Endothelial cell of umbilical vein (primary cell): ENCODE results near the gene C1QTNF8. TPM values are rescaled to one million over a fixed set of nuclear protein-coding genes. Genes with fewer than 3 reads are reported as not detected.

Experiments
- BruUV-seq: library from RNA; stranded (reverse); fragments of 400-500 nt; replicated peaks from 2 replicates; lab custom pipeline; 2021; lab: Mats Ljungman, UMichigan
- CTCF ChIA-PET: fragments of 300-600, 350-600 bp; sonication (Branson Sonifier 250); formaldehyde crosslinking; loops from one replicate; lab custom pipeline; 2021; ENCODE audit warnings: antibody characterized with exemption, inconsistent platforms; lab: Charles Lee
- POLR2A ChIA-PET: fragments of 300-600, 350-600 bp; sonication (Branson Sonifier 250); formaldehyde crosslinking; loops from one replicate; lab custom pipeline; 2021; ENCODE audit warnings: antibody characterized with exemption, inconsistent platforms; lab: Charles Lee
- DNase-seq: peaks from one replicate; pipeline ENCODE4 v3.0.0-alpha.2; 2011; ENCODE audit warnings: low read depth, low spot score
- FAIRE-seq: peaks from 2 replicates; lab custom pipeline; 2011; peaks lifted over from hg19 to GRCh38; lab: Jason Lieb, UNC
- H2AFZ ChIP-seq: 2 replicates; pipeline ENCODE4 v1.6.0; 2012; ENCODE audit warnings: low read depth, low read length, control low read depth, inconsistent platforms
- H3K27ac ChIP-seq: 2 replicates; pipeline ENCODE4 v1.5.1; 2011; ENCODE audit warnings: low read depth, mild to moderate bottlenecking, control low read depth, low read length, moderate library complexity; ENCODE audit not compliant: insufficient read depth
- H3K27me3 ChIP-seq, 2 experiments: 2 replicates each; pipeline versions ENCODE4 v1.6.0 to v1.6.1; 2011; ENCODE audit warnings: low read length in 2 of 2, mixed read lengths in 1 of 2; ENCODE audit not compliant: control insufficient read depth in 2 of 2, insufficient read depth in 2 of 2
- H3K36me3 ChIP-seq, 2 experiments: 2 replicates in 1 of 2; 3 replicates in 1 of 2; pipeline ENCODE4 v1.5.1; 2011; ENCODE audit warnings: low read length in 2 of 2, mild to moderate bottlenecking in 1 of 2, moderate library complexity in 1 of 2; ENCODE audit not compliant: control insufficient read depth in 2 of 2, insufficient read depth in 2 of 2; ENCODE audit errors: extremely low read depth in 1 of 2
- H3K4me1 ChIP-seq: 3 replicates; pipeline ENCODE4 v1.5.1; 2011; ENCODE audit warnings: mild to moderate bottlenecking, low read length; ENCODE audit not compliant: control insufficient read depth, insufficient read depth; ENCODE audit errors: extremely low read depth
- H3K4me2 ChIP-seq: 2 replicates; pipeline ENCODE4 v1.6.1; 2011; ENCODE audit warnings: low read length, control low read depth, mixed read lengths; ENCODE audit not compliant: insufficient read depth
- H3K4me3 ChIP-seq, 3 experiments: fragments of 200-600 bp in 1 of 3; sonication (generic), shearing (Covaris generic) in 1 of 3; replicated peaks in 1 of 3; 2 replicates each; pipeline ENCODE4 v1.5.1; 2011 to 2016; ENCODE audit warnings: control low read depth in 3 of 3, low read length in 3 of 3, mild to moderate bottlenecking in 2 of 3, inconsistent platforms in 1 of 3, low read depth in 1 of 3, moderate library complexity in 1 of 3; ENCODE audit not compliant: insufficient read depth in 1 of 3
- H3K79me2 ChIP-seq: 2 replicates; pipeline ENCODE4 v1.6.0; 2012; ENCODE audit warnings: low read length, inconsistent platforms; ENCODE audit not compliant: control insufficient read depth, insufficient read depth
- H3K9ac ChIP-seq: replicated peaks from 2 replicates; pipeline ENCODE3; 2011; ENCODE audit warnings: low read length, control low read depth; ENCODE audit not compliant: insufficient read depth; ENCODE audit errors: extremely low read depth
- H3K9me1 ChIP-seq: replicated peaks from 3 replicates; pipeline ENCODE4 v1.6.0; 2011; ENCODE audit warnings: mild to moderate bottlenecking, low read length; ENCODE audit not compliant: control insufficient read depth, insufficient read depth; ENCODE audit errors: extremely low read depth
- H3K9me3 ChIP-seq: replicated peaks from 2 replicates; pipeline ENCODE4 v1.5.1; 2012; ENCODE audit warnings: low read length, inconsistent platforms; ENCODE audit not compliant: control insufficient read depth, insufficient read depth
- H4K20me1 ChIP-seq: replicated peaks from 2 replicates; pipeline ENCODE3; 2011; ENCODE audit warnings: mild to moderate bottlenecking, low read length; ENCODE audit not compliant: control insufficient read depth, insufficient read depth; ENCODE audit errors: extremely low read depth
- EZH2 ChIP-seq: IDR thresholded peaks from 2 replicates; pipeline ENCODE4 v1.6.1; 2012; ENCODE audit warnings: borderline replicate concordance, low read depth, mild to moderate bottlenecking, moderate library complexity, low read length, inconsistent platforms; ENCODE audit not compliant: severe bottlenecking
- FOS ChIP-seq: IDR thresholded peaks from 2 replicates; pipeline ENCODE4 v1.6.1; 2011; ENCODE audit warnings: mild to moderate bottlenecking, low read length, moderate library complexity, borderline replicate concordance; ENCODE audit not compliant: insufficient read depth
- GATA2 ChIP-seq: IDR thresholded peaks from 2 replicates; pipeline ENCODE4 v1.7.0; 2011; ENCODE audit warnings: low read depth, mild to moderate bottlenecking, moderate library complexity, mixed read lengths, low read length; ENCODE audit not compliant: insufficient read length, insufficient read depth
- JUN ChIP-seq: IDR thresholded peaks from 2 replicates; pipeline ENCODE4 v1.6.1; 2011; ENCODE audit warnings: borderline replicate concordance, low read depth; ENCODE audit not compliant: insufficient read length, insufficient read depth
- MYC ChIP-seq: IDR thresholded peaks from one replicate; pipeline ENCODE4 v1.6.1; 2011; ENCODE audit warnings: mild to moderate bottlenecking, low read depth, low read length
- POLR2A ChIP-seq: IDR thresholded peaks from 2 replicates; pipeline ENCODE4 v1.6.1; 2012; ENCODE audit warnings: low read depth, mild to moderate bottlenecking, control low read depth, low read length
- POLR2AphosphoS5 ChIP-seq: IDR thresholded peaks from 2 replicates; pipeline ENCODE4 v1.6.1; 2012; ENCODE audit warnings: low read depth, mild to moderate bottlenecking, control low read depth, low read length, moderate library complexity; ENCODE audit not compliant: insufficient read depth
- dilution Hi-C: fragments of 300-500 bp; cut with MboI; formaldehyde crosslinking; loops from one replicate; pipeline ENCODE4 v1.15.0; 2019; ENCODE audit warnings: low sequenced_read_pairs; ENCODE audit not compliant: extremely low pct_ligation_motif_present
- intact Hi-C: fragments of 100-400 bp; cut with micrococcal nuclease; formaldehyde crosslinking; loops from one replicate; pipeline ENCODE4 v1.10.0; 2022
- polyA plus RNA-seq, 4 experiments: library from polyadenylated mRNA; depleted of rRNA in 3 of 4; stranded (reverse) in 3 of 4; unstranded in 1 of 4; fragments of >200 nt; gene quantifications; 2 replicates each; pipeline versions ENCODE4 v1.2.1 to v1.2.3, GENCODE V29; 2011 to 2012; ENCODE audit warnings: missing spikeins in 1 of 4
- total RNA-seq: library from RNA; stranded (reverse); gene quantifications from 2 replicates; pipeline ENCODE4 v1.2.3, GENCODE V29; 2021
- TF ChIP-seq, protein P1 (sequence below): IDR thresholded peaks from 2 replicates; pipeline ENCODE4 v1.6.1; 2011; ENCODE audit not compliant: insufficient read depth, insufficient read length
- TF ChIP-seq, protein P2 (sequence below), 2 donors: IDR thresholded peaks; 1 replicate in 1 of 2; 2 replicates in 1 of 2; pipeline ENCODE4 v1.5.1; 2011; ENCODE audit warnings: low read length in 2 of 2, mild to moderate bottlenecking in 2 of 2, moderate library complexity in 2 of 2, control low read depth in 1 of 2, inconsistent platforms in 1 of 2, low read depth in 1 of 2; ENCODE audit not compliant: insufficient read depth in 1 of 2; ENCODE audit errors: extremely low read depth in 1 of 2

Gene C1QTNF8
- total and polyA plus RNA-seq, 2 donors (not counting 3 experiments of a cell fraction or from before 2014, with no cell fraction given) = not detected

DNA sequence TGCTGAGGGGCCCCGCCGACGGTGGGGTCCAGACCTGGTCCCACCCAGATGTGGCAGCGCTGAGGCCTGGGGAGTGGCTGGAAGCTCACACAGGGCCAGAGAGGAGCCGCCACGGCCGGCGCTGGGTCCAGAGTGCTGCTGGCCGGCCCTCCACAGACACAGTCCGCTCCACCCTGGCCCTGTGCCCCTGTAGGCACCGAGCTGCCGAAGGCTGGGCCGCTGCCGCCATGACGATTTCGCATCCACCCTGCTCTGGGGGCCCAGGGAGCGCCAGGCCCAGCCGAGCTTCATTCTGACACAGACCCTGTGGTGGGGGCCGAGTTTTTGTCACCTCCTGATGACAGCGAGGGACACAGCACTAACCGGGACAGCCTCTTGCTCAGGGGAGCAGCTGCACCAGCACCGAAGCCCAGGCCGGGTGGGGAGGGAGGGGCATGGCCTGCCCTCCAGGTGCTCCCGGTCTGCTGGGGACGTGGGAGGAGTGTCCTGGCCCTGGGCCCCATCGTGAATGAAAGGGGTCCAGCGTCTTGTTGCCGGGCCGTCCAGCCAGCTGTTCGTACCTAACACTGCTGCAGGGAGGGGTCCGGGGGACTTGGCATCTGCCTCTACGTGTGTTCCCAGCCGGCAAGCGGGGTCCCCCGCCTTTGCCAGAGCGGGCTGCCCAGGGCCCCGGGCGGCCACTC lies 50.6 kb downstream of the C1QTNF8 start:
- TF ChIP-seq POLR2AphosphoS5 (no peak), EZH2 (no peak), MYC (no peak), JUN (no peak), GATA2 (no peak), FOS (no peak), POLR2A (no peak)
- TF ChIP-seq, protein P1, sequence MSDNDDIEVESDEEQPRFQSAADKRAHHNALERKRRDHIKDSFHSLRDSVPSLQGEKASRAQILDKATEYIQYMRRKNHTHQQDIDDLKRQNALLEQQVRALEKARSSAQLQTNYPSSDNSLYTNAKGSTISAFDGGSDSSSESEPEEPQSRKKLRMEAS = no peak
- TF ChIP-seq, protein P2, sequence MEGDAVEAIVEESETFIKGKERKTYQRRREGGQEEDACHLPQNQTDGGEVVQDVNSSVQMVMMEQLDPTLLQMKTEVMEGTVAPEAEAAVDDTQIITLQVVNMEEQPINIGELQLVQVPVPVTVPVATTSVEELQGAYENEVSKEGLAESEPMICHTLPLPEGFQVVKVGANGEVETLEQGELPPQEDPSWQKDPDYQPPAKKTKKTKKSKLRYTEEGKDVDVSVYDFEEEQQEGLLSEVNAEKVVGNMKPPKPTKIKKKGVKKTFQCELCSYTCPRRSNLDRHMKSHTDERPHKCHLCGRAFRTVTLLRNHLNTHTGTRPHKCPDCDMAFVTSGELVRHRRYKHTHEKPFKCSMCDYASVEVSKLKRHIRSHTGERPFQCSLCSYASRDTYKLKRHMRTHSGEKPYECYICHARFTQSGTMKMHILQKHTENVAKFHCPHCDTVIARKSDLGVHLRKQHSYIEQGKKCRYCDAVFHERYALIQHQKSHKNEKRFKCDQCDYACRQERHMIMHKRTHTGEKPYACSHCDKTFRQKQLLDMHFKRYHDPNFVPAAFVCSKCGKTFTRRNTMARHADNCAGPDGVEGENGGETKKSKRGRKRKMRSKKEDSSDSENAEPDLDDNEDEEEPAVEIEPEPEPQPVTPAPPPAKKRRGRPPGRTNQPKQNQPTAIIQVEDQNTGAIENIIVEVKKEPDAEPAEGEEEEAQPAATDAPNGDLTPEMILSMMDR (IDR thresholded peaks at IDR 0.05; ENCODE audit: extremely low read depth in 1 of 2, insufficient read depth in 1 of 2, low read depth in 1 of 2, low read length in 2 of 2) = no peak
- Histone ChIP-seq H3K27me3 (no peaks in the 10 kb centered on the region), H3K9ac (no peak overlapping the region), H3K4me3 (no peak overlapping the region), H3K9me1 (no peaks in the 10 kb centered on the region), H3K4me1 (no peaks in the 10 kb centered on the region), H3K4me2 (no peak overlapping the region), H4K20me1 (no peaks in the 10 kb centered on the region), H3K79me2 (no peaks in the 10 kb centered on the region), H3K36me3 (no peaks in the 10 kb centered on the region), H3K27ac (no peak overlapping the region), H3K9me3 (no peaks in the 10 kb centered on the region), H2AFZ (no peak overlapping the region)
- BruUV-seq = no TSS peak
- ChIA-PET CTCF (interaction anchor here (0.8 to 2.1 kb wide), 2 partner anchors 10 to 12 kb away, joined by 3 to 12 read pairs; no protein-coding TSS in a partner anchor), POLR2A (interaction anchor here (0.7 kb wide), 1 partner anchor 31 kb away, joined by 3 read pairs; no protein-coding TSS in a partner anchor)
- FAIRE-seq = no peak
- intact Hi-C loops = no loop called here
- dilution Hi-C loops = no loop called here
- DNase-seq = no peak
